Measurements from ENCODE around the gene NFIA. TPM values are rescaled to one million over a fixed set of nuclear protein-coding genes. Genes with fewer than 3 reads are reported as not detected.

The NFIA gene
- total and polyA plus RNA-seq, 2 donors (not counting 1 experiment from before 2014, with no cell fraction given) = 0.28 to 0.54 TPM

- no peaks in the 10 kb centered on the region for H3K36me3 ChIP-seq (replicated peaks in 1 of 2; ENCODE audit: control extremely low read depth in 1 of 2, control insufficient read depth in 1 of 2, extremely low read depth in 1 of 2, insufficient read depth in 2 of 2, low read length in 1 of 2)
- no peaks in the 10 kb centered on the region for H3K9me3 Mint-ChIP-seq (ENCODE audit: insufficient read depth)
- H3K4me1 Mint-ChIP-seq = no peaks in the 10 kb centered on the region
- no peak overlapping the region for H3K27ac Mint-ChIP-seq
- CTCF ChIA-PET = no interaction called here
- intact Hi-C loops (cut with micrococcal nuclease) = no loop called here
- H3K27me3 Mint-ChIP-seq = peaks cover 8% of the 10 kb centered on the region
- DNase-seq (no peak), ATAC-seq (ENCODE audit: low read depth) (no peak)
- H3K79me2 ChIP-seq (ENCODE audit: control insufficient read depth, insufficient read depth, low read length) = no peaks in the 10 kb centered on the region
- H3K9ac ChIP-seq (ENCODE audit: low read length) = no peak overlapping the region
- H2AFZ ChIP-seq (ENCODE audit: insufficient read depth, low read depth, low read length, poor library complexity, severe bottlenecking) = no peak overlapping the region
- H3K9me3 ChIP-seq (ENCODE audit: control extremely low read depth in 1 of 3, control insufficient read depth in 2 of 3, insufficient read depth in 1 of 3, low read length in 2 of 3) = no peaks in the 10 kb centered on the region
- WGBS (ENCODE audit: insufficient coverage) = 61% methylated on average over 3 of the region's 8 CpGs
- H3K4me3 Mint-ChIP-seq = no peak overlapping the region
- H3K27ac ChIP-seq (ENCODE audit: low read length in 2 of 2) = no peak overlapping the region
- no peaks in the 10 kb centered on the region for H3K27me3 ChIP-seq (replicated peaks in 1 of 4; ENCODE audit: control extremely low read depth in 1 of 4, control insufficient read depth in 3 of 4, insufficient read depth in 4 of 4, low read length in 3 of 4)
- H3K4me2 ChIP-seq (replicated peaks; ENCODE audit: low read depth, low read length, poor library complexity, severe bottlenecking) = no peak overlapping the region
- no peak for TF ChIP-seq EZH2 (IDR thresholded peaks at IDR 0.05; ENCODE audit: borderline replicate concordance, insufficient read depth, low read depth, low read length, poor library complexity, severe bottlenecking)
- no peak for TF ChIP-seq CTCF (IDR thresholded peaks at IDR 0.05)
- H3K4me3 ChIP-seq (ENCODE audit: control extremely low read depth in 1 of 5, extremely low read depth in 1 of 5, insufficient read depth in 1 of 5, low read depth in 2 of 5, low read length in 4 of 5) = no peak overlapping the region
- H4K20me1 ChIP-seq (ENCODE audit: control insufficient read depth, insufficient read depth, low read length, poor library complexity, severe bottlenecking) = no peaks in the 10 kb centered on the region
- H3K4me1 ChIP-seq (ENCODE audit: control insufficient read depth in 2 of 2, insufficient read depth in 2 of 2, low read length in 2 of 2) = no peaks in the 10 kb centered on the region
- POLR2A ChIA-PET = no interaction called here
These were observed 188.5 kb downstream of the NFIA start for GRCh38 chr1:61270761-61271411.

GRCh38 chr1:61271412-61271789, 189.0 kb downstream of the NFIA start:
- intact Hi-C loops (cut with micrococcal nuclease) = no loop called here
- ATAC-seq (ENCODE audit: low read depth) (no peak), DNase-seq (no peak)
- TF ChIP-seq CTCF (IDR thresholded peaks at IDR 0.05) (no peak), EZH2 (IDR thresholded peaks at IDR 0.05; ENCODE audit: borderline replicate concordance, insufficient read depth, low read depth, low read length, poor library complexity, severe bottlenecking) (no peak)
- Histone ChIP-seq H4K20me1 (ENCODE audit: control insufficient read depth, insufficient read depth, low read length, poor library complexity, severe bottlenecking) (no peaks in the 10 kb centered on the region), H3K27me3 (replicated peaks in 1 of 4; ENCODE audit: control extremely low read depth in 1 of 4, control insufficient read depth in 3 of 4, insufficient read depth in 4 of 4, low read length in 3 of 4) (no peaks in the 10 kb centered on the region), H3K36me3 (replicated peaks in 1 of 2; ENCODE audit: control extremely low read depth in 1 of 2, control insufficient read depth in 1 of 2, extremely low read depth in 1 of 2, insufficient read depth in 2 of 2, low read length in 1 of 2) (no peaks in the 10 kb centered on the region), H3K9me3 (ENCODE audit: control extremely low read depth in 1 of 3, control insufficient read depth in 2 of 3, insufficient read depth in 1 of 3, low read length in 2 of 3) (no peaks in the 10 kb centered on the region), H2AFZ (ENCODE audit: insufficient read depth, low read depth, low read length, poor library complexity, severe bottlenecking) (no peak overlapping the region), H3K4me3 (ENCODE audit: control extremely low read depth in 1 of 5, extremely low read depth in 1 of 5, insufficient read depth in 1 of 5, low read depth in 2 of 5, low read length in 4 of 5) (no peak overlapping the region), H3K4me2 (replicated peaks; ENCODE audit: low read depth, low read length, poor library complexity, severe bottlenecking) (no peak overlapping the region), H3K79me2 (ENCODE audit: control insufficient read depth, insufficient read depth, low read length) (no peaks in the 10 kb centered on the region), H3K4me1 (ENCODE audit: control insufficient read depth in 2 of 2, insufficient read depth in 2 of 2, low read length in 2 of 2) (no peaks in the 10 kb centered on the region), H3K27ac (ENCODE audit: low read length in 2 of 2) (no peak overlapping the region), H3K9ac (ENCODE audit: low read length) (no peak overlapping the region)
- no peaks in the 10 kb centered on the region for H3K4me1 Mint-ChIP-seq
- CTCF ChIA-PET = no interaction called here
- H3K27me3 Mint-ChIP-seq = peaks cover 4% of the 10 kb centered on the region
- WGBS (ENCODE audit: insufficient coverage) = 100% methylated on average over 1 of the region's 5 CpGs
- H3K9me3 Mint-ChIP-seq (ENCODE audit: insufficient read depth) = no peaks in the 10 kb centered on the region
- H3K27ac Mint-ChIP-seq = no peak overlapping the region
- POLR2A ChIA-PET = no interaction called here
- no peak overlapping the region for H3K4me3 Mint-ChIP-seq

Data from B cell (primary cell).